NCI-H510A treated with DMSO at 0.1 percent for 48 hours (cell line): ENCODE results near the gene IL10RB.
A peak's percentile ranks its signal among the peaks of the same experiment; 100 is the strongest.

Experiments used
- DNase-seq: peaks from one replicate; lab custom pipeline; 2025; lab: John Stamatoyannopoulos, UW

The IL10RB gene

GRCh38 chr21:33267250-33267649 lies 1.1 kb downstream of the IL10RB start:
- DNase-seq: no peak

- no peak for DNase-seq
Observed at GRCh38 chr21:33268393-33268736, 2.2 kb downstream of the IL10RB start.

GRCh38 chr21:33268737-33269441 lies 2.7 kb downstream of the IL10RB start:
- DNase-seq: peak; percentile 93

DNA sequence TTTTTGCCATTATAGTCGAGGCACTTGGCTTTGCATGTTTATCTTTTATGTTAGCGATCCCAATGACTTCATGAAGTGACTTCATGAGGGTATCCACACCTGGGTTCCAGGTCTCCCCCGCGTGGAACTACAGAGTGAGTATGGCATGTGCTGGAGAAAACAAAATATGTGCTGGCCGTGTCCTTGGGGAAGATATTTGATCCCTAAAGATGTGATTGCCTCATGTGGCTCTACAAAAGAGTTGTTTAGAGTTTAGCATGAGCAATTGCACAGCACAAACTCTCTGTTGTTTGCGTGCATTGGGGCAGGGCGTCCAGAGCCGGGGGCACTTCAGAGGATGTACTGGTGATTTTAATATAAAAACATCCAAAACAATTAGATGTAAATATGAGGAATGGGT lies 4.8 kb downstream of the IL10RB start:
- DNase-seq: no peak

DNA sequence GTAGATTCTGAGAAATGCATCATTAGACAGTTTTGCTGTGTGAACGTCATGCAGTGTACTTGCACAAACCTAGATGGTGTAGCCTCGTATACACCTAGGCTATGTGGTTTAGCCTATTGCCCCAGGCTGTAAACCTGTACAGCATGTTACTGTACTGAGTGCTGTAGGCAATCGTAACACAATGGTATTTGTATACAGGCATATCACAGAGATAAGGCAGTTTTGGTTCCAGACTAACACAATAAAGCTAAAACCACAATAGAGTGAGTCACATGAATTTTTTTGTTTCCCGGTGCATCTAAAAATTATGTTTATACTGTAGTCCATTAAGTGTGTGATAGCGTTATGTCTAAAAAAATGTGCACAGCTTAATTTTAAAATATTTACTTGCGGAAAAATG lies 6.9 kb downstream of the IL10RB start:
- DNase-seq: no peak

- no peak for DNase-seq
Observed at GRCh38 chr21:33278721-33279120, 12.6 kb downstream of the IL10RB start.

- DNase-seq: no peak
Observed at GRCh38 chr21:33279330-33279820, 13.2 kb downstream of the IL10RB start.

GRCh38 chr21:33281096-33281652 lies 15.0 kb downstream of the IL10RB start:
- no peak for DNase-seq

DNA sequence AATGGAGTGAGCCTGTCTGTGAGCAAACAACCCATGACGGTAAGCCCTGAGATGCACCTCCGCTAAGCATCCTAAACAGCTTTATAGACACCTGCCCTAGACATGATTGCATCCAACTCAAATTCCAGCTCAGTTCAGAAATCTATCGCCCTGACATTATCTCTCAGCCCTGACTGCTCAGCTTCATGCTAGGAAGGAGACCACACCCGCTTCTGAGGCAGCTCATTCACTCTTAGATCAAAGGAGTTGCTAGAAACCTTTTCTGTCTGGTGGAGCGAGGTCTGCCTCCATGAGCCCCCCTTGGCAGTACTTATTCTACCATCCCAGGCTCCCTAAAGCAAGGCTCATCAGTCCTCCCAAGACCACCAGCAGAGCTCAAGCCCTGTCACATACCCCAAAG lies 17.0 kb downstream of the IL10RB start:
- no peak for DNase-seq

DNA sequence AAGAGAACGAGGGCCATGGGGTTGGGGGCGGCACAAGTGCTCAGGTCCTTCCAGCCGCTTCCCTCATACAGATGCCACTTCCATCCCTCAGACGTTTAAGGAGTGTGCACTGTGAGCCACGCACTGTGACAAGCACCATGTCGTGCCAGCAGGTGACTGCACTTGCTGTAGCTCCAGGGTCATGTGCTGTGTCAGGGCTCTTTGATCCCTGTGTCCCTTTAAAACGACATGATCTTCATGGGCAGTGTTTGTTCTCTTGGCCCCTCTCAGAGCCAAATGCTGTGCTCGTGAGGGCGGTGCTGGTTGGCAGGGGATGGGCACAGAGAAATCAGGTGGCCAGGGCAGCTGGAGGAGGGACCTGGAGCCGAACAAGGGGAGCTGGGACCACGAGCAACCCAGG lies 19.9 kb downstream of the IL10RB start:
- DNase-seq: no peak

DNA sequence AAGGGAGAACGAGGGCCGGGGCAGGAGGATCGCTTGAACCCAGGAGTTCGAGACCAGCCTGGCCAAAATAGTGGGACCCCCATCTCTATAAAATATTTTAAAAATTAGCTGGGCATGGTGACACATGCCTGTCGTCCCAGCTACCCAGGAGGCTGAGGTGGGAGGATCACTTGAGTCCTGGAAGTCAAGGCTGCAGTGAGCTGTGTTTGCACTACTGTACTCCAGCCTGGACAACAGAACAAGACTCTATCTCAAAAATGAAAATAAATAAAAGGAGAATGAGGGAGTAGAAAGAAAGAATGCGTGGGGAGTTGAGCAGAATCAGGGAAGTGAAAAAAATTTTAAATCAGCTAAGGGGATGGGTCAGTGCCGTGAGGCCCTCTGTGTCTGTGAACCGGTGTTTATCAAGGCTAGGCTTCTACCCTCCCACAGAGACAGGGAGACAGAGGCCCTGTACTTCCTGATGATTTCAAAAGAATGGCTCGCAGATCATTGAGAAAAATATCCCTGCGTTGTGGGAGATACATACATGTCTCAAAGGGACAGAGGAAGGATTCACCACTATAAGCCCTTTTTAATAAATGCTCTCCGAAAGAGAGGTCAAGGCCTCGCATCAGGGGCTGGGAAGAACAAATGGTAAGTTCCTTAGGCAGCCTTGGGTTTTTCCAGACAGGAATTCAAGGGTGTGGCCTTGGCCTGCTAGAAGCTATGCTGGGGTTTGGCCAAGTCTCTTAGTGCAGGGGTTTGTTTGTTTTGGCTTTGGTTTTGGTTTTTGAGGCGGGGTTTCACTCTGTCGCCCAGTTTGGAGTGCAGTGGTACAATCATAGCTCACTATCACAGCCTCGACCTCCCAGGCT lies 20.7 kb downstream of the IL10RB start:
- DNase-seq: no peak

GRCh38 chr21:33289199-33289819 lies 23.1 kb downstream of the IL10RB start:
- DNase-seq: no peak

DNA sequence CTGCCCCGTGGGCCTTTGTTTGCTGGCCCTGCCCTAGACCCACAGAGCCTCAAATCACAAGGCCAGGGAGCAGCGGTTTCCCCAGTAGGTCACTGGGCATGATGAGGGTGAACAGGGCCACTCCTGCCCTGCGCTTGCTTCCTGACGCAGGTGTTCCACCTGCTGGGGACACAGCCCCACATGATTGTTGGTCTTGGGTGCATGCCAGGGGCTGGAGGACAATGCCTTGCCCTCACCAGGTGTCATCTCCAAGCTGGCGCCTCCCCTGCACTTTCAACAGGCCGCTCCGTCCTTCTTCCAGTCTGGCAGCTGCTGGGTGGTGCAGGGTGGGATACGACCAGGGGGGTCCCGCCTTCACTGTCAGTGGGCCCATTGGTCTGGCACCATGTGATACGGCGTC lies 24.3 kb downstream of the IL10RB start:
- DNase-seq: peak; percentile 74

DNA sequence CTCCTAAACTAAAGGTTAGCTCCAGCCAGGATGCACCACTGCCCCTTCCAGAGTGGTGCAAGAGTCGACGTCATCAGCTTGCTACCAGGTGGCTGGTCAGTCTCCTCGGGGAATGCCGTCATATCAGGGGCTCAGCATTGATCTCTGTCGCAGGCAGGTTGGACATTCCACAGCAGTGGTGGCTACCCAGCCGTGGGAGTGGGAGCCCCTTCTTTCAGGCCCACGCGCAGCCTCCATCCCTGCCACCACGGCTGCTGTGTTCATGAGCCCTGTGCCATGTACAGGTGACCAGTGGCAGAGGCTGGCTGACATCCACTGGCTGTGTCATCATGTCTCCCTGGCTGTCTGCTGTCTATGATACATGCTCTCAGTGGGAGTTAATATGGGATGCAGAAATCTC lies 25.5 kb downstream of the IL10RB start:
- no peak for DNase-seq

- no peak for DNase-seq
Observed at GRCh38 chr21:33292724-33293123, 26.6 kb downstream of the IL10RB start.

DNA sequence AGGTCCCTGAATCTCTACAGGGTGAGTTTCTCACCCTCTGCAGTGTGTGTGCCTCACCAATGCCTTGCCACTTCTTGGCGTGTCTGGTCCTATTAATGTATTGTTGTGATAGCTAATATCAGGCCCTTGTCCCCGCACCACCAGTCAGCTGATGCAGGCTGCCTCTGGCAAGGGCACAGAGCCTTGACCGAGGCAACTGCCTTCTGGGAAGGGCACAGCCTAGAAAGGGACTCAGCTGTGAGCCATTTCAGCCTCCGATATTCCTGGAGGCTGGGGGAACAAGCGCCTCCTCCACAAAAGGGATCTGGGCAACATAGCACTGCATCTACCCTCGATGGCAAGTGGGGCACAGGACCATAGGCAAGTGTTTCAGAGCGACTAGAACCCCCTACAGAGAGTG lies 27.0 kb downstream of the IL10RB start:
- DNase-seq: no peak

DNA sequence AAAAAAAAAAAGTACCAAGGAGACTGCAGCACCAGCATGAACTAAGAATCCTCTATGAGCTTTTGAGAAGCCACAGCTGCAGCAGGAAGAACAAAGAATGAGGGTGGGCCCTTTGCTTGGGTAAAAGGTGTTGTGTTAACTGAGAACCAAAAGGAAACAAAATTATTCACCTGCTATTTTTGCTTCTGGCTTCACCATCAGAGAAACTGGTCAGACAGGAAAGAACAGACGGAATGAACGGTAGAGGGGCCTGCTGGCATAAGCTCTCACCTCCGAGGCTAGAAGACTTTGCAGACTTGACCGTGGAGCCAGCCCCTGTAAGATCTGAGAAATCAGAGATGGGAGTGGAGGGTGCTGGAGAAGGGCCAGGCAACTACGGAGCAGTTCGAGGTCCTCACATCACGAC lies 27.6 kb downstream of the IL10RB start:
- DNase-seq: peak; percentile 32

- DNase-seq: no peak
Observed at GRCh38 chr21:33296156-33296555, 30.0 kb downstream of the IL10RB start.

DNA sequence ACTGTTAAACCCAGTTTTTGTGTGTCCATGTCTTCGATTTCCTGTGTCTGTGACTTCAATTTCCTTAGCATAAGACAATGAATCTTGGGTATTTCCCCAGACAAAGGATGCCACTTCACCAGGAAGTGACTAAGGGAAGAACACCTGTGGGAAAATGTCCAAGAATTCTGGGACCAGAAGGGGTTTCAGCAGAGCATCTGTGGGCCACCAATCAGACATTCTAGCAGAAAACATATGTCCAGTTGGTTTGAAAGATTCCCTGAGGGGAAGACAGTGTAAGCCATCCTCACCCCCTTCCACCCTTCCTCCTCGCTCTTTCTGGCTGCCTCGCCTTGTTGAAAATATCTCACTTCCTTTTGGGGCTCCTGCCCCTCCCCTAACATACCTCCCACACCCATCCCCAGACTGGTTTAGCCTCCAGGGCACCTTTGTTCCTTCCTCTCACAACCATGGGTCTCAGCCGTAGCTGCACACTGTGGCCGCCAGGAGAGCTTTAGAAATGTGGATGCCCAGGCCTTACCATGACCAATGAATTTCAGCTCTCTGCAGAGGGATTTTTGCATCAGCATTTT lies 33.1 kb downstream of the IL10RB start:
- peak; percentile 34 for DNase-seq

DNA sequence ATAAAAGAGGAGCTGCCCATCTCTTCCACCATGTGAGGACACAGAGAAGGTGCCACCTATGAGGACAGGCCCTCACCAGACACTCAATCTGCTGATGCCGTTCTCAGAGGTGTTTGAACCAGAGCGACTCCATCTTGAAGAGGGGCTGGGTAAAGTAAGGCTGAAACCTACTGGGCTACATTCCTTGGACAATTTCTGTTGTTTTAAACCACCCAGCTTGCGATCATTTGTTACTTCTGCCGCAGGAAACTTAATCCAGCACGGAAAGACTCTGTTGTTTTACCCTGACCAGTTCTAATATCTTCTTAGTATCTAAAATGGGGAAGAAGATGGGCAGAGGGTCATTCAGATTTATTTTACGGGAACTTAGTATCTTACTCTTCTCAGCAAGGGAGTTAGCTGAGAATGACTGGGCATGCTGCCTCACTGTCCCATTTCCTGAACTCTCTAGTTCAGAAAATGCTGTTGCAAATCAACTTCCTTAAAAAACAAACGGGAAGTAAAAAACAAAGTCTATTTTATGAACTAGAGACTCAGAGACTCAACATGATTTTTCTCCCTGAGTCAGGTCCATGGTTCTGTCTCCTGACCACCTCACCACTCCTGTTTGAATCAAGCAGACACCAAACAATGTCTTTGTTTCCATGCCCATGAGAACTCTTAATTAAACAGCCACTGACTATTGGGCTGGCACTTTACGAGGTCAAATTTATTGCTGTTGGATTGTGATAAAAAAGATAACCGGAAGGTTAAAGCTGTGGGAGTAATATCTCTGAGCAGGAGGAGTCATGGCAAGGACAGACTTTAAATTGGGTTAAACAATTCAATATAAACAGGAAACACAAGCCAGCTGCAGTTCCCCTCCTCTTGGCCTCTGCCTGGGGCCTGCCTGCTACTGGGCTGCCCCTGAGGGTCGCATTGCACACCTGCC lies 34.8 kb downstream of the IL10RB start:
- peak; percentile 43 for DNase-seq

- no peak for DNase-seq
Observed at GRCh38 chr21:33301632-33302002, 35.5 kb downstream of the IL10RB start.
